Panc1 (cell line): ENCODE data around the gene CREB3L1. TPM values are rescaled to one million over a fixed set of nuclear protein-coding genes. Genes with fewer than 3 reads are reported as not detected.

Experiments used
- ATAC-seq: fragments of 200-7000 bp; cut with Tn5 transposase; 2 replicates; pipeline ENCODE4 v1.9.1; 2020; ENCODE audit warnings: mild to moderate bottlenecking, moderate library complexity
- BruUV-seq: library from RNA; stranded (reverse); fragments of 400-500 nt; replicated peaks from 2 replicates; lab custom pipeline; 2021; lab: Mats Ljungman, UMichigan
- CTCF ChIA-PET: fragments of 300-600 bp; sonication (Branson Sonifier 250); formaldehyde crosslinking; loops from one replicate; lab custom pipeline; 2022; ENCODE audit warnings: antibody characterized with exemption; lab: Charles Lee
- POLR2A ChIA-PET: fragments of 300-600 bp; sonication (Branson Sonifier 250); formaldehyde crosslinking; loops from one replicate; lab custom pipeline; 2022; ENCODE audit warnings: antibody characterized with exemption; lab: Charles Lee
- DNase-seq: peaks from one replicate; pipeline ENCODE4 v3.0.0-alpha.2; 2010; ENCODE audit warnings: low read depth, low spot score
- H3K27ac ChIP-seq: 2 replicates; pipeline ENCODE4 v1.5.1; 2011; ENCODE audit warnings: mild to moderate bottlenecking, low read length, inconsistent platforms
- H3K27me3 ChIP-seq: fragments of 200-500 bp; sonication (Bioruptor generic); 2 replicates; pipeline ENCODE4 v1.6.0; 2014; ENCODE audit warnings: low read length, inconsistent platforms; ENCODE audit not compliant: control insufficient read depth, insufficient read depth
- H3K36me3 ChIP-seq: fragments of 200-500 bp; sonication (Bioruptor generic); 2 replicates; pipeline ENCODE4 v1.5.1; 2014; ENCODE audit warnings: inconsistent platforms, mild to moderate bottlenecking, low read length, moderate library complexity; ENCODE audit not compliant: control insufficient read depth, insufficient read depth
- H3K4me1 ChIP-seq: 2 replicates; pipeline ENCODE4 v1.5.1; 2011; ENCODE audit warnings: inconsistent platforms, mild to moderate bottlenecking, low read length, moderate library complexity; ENCODE audit not compliant: control insufficient read depth, insufficient read depth
- H3K4me3 ChIP-seq, 2 experiments: 2 replicates each; pipeline ENCODE4 v1.5.1; 2011 to 2012; ENCODE audit warnings: low read depth in 2 of 2, low read length in 2 of 2, mild to moderate bottlenecking in 2 of 2, inconsistent platforms in 1 of 2, moderate library complexity in 1 of 2
- H3K9me3 ChIP-seq: fragments of 200-500 bp; sonication (Bioruptor generic); 2 replicates; pipeline ENCODE4 v1.5.1; 2014; ENCODE audit warnings: low read depth, mild to moderate bottlenecking, inconsistent platforms, low read length, moderate library complexity; ENCODE audit not compliant: control insufficient read depth, insufficient read depth
- CTCF ChIP-seq: fragments of 450-650 bp; IDR thresholded peaks from 2 replicates; pipeline ENCODE4 v1.5.1; 2017; ENCODE audit warnings: mild to moderate bottlenecking
- POLR2AphosphoS5 ChIP-seq: IDR thresholded peaks from 2 replicates; pipeline ENCODE4 v1.6.1; 2012; ENCODE audit warnings: mild to moderate bottlenecking, low read depth, low read length, moderate library complexity
- REST ChIP-seq, 2 experiments: IDR thresholded peaks; 2 replicates each; pipeline ENCODE4 v1.6.1; 2011 to 2012; ENCODE audit warnings: low read depth in 2 of 2, control low read depth in 1 of 2, low read length in 1 of 2, mild to moderate bottlenecking in 1 of 2, moderate library complexity in 1 of 2; ENCODE audit not compliant: insufficient read depth in 1 of 2
- SIN3A ChIP-seq: IDR thresholded peaks from 2 replicates; pipeline ENCODE4 v1.6.1; 2012; ENCODE audit warnings: low read depth, mild to moderate bottlenecking, low read length, moderate library complexity, borderline replicate concordance; ENCODE audit not compliant: insufficient read depth
- TCF7L2 ChIP-seq: IDR thresholded peaks from 2 replicates; pipeline ENCODE4 v1.6.1; 2011; ENCODE audit warnings: mild to moderate bottlenecking, low read depth, low read length, inconsistent platforms
- in situ Hi-C: cut with HindIII; loops from 2 replicates; pipeline ENCODE4 v1.10.0; 2016; ENCODE audit warnings: low sequenced_read_pairs, low pct_unique_long_range_greater_than_20kb
- intact Hi-C: fragments of 100-400 bp; cut with micrococcal nuclease; formaldehyde crosslinking; loops from one replicate; pipeline ENCODE4 v1.10.0; 2022; ENCODE audit not compliant: unreplicated experiment
- total RNA-seq: library from RNA; stranded (reverse); gene quantifications from one replicate; pipeline ENCODE4 v1.2.1, GENCODE V29; 2021; ENCODE audit not compliant: unreplicated experiment

Gene CREB3L1
- total RNA-seq, 1 experiment from 2014 or later = 35.6 TPM

GRCh38 chr11:46285173-46285572 lies 7.7 kb downstream of the CREB3L1 start:
- ChIA-PET CTCF (interaction anchor here (0.6 to 0.7 kb wide), 2 partner anchors 72 to 149 kb away, joined by 3 to 7 read pairs; no protein-coding TSS in a partner anchor), POLR2A (no interaction called here)
- H3K27me3 ChIP-seq = no peaks in the 10 kb centered on the region; the same call in 1 of the 2 replicates
- ATAC-seq = no peak
- intact Hi-C loops = no loop called here
- in situ Hi-C loops = no loop called here
- H3K9me3 ChIP-seq = no peaks in the 10 kb centered on the region
- H3K36me3 ChIP-seq = no peaks in the 10 kb centered on the region
- H3K4me1 ChIP-seq = peaks cover 5% of the 10 kb centered on the region; the same call in 1 of the 2 replicates
- no peak overlapping the region for H3K4me3 ChIP-seq
- no peak overlapping the region for H3K27ac ChIP-seq
- TF ChIP-seq CTCF (no peak), TCF7L2 (no peak), SIN3A (no peak), REST (IDR thresholded peaks at IDR 0.05; ENCODE audit: insufficient read depth in 1 of 2, low read depth in 2 of 2, low read length in 1 of 2) (no peak), POLR2AphosphoS5 (no peak)
- no peak for DNase-seq
- no TSS peak for BruUV-seq

- H3K4me3 ChIP-seq = no peak overlapping the region
- in situ Hi-C loops (no loop called here), intact Hi-C loops (no loop called here)
- no peak overlapping the region for H3K27ac ChIP-seq
- TF ChIP-seq CTCF (no peak), POLR2AphosphoS5 (no peak), SIN3A (no peak), TCF7L2 (no peak), REST (IDR thresholded peaks at IDR 0.05; ENCODE audit: insufficient read depth in 1 of 2, low read depth in 2 of 2, low read length in 1 of 2) (no peak)
- H3K36me3 ChIP-seq = no peaks in the 10 kb centered on the region
- no peaks in the 10 kb centered on the region; the same call in 1 of the 2 replicates for H3K27me3 ChIP-seq
- ATAC-seq (no peak), DNase-seq (no peak)
- ChIA-PET POLR2A (no interaction called here), CTCF (no interaction called here)
- no peaks in the 10 kb centered on the region for H3K9me3 ChIP-seq
- no TSS peak for BruUV-seq
- H3K4me1 ChIP-seq = peaks cover 3% of the 10 kb centered on the region; the same call in 1 of the 2 replicates
Observed at GRCh38 chr11:46285594-46286033, 8.2 kb downstream of the CREB3L1 start.
